Neural cell (in vitro differentiated cells): Measurements from ENCODE around the gene OSBPL1A.
"Not testable (repeated sequence)": the region's sequence is repeated elsewhere in the genome, so short reads cannot be mapped to it uniquely, and the experiment has no call there.

Experiments
- EP300 ChIP-seq: fragments of 450-650 bp; conservative IDR thresholded peaks from 2 replicates; pipeline ENCODE4 v1.6.1; 2014; ENCODE audit warnings: antibody characterized with exemption, mild to moderate bottlenecking, moderate library complexity; ENCODE audit not compliant: poor library complexity, severe bottlenecking
- EZH2 ChIP-seq: fragments of 200-600, 300-800 bp; shearing (Covaris generic), sonication (generic); IDR thresholded peaks from 2 replicates; pipeline ENCODE4 v1.6.1; 2014; ENCODE audit warnings: antibody characterized with exemption, low read length, borderline replicate concordance, mild to moderate bottlenecking; ENCODE audit not compliant: insufficient read depth, poor library complexity, severe bottlenecking
- POLR2AphosphoS5 ChIP-seq: IDR thresholded peaks from 2 replicates; pipeline ENCODE4 v1.6.1; 2012
- RAD21 ChIP-seq: fragments of 450-650 bp; conservative IDR thresholded peaks from 2 replicates; pipeline ENCODE4 v1.6.1; 2014; ENCODE audit warnings: antibody characterized with exemption, mild to moderate bottlenecking, moderate library complexity
- SMC3 ChIP-seq: fragments of 450-650 bp; conservative IDR thresholded peaks from 2 replicates; pipeline ENCODE4 v1.6.1; 2014; ENCODE audit warnings: antibody characterized with exemption, mild to moderate bottlenecking, moderate library complexity; ENCODE audit not compliant: poor library complexity
- TF ChIP-seq, protein P1 (sequence below): fragments of 450-650 bp; IDR thresholded peaks from 2 replicates; pipeline ENCODE4 v1.5.1; 2014; ENCODE audit warnings: antibody characterized with exemption, mild to moderate bottlenecking, moderate library complexity; ENCODE audit not compliant: poor library complexity, severe bottlenecking
- TF ChIP-seq, protein P2 (sequence below): IDR thresholded peaks from 2 replicates; pipeline ENCODE4 v1.6.1; 2012; ENCODE audit warnings: borderline replicate concordance

DNA sequence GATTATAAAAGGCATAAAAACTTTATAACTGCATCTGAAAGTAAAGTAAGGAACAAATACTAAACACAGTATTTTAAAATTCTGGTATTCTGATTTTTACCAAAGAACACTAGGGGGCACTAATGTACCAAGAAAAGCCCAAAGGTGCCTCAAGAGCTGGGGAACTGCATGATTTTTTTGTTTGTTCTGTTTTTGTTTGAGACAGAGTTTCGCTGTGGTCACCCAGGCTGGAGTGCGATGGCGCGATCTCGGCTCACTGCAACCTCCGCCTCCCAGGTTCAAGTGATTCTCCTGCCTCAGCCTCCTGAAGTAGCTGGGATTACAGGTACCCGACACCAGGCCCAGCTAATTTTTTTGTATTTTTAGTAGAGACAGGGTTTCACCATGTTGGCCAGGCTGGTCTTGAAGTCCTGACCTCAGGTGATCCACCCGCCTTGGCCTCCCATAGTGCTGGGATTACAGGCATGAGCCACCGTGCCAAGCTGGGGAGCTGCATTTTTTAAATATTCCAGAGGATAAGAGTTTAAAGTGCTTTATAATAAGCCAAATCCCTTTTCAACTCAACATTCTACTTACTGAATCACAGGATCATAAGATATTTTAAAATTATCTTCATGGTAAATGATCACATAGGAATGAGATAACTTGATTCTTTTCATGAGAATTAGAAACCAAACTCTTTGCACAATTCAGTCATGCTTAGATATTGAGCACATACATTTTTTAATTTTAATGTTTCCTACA, 37.7 kb downstream of the OSBPL1A start:
- TF ChIP-seq, protein P1, sequence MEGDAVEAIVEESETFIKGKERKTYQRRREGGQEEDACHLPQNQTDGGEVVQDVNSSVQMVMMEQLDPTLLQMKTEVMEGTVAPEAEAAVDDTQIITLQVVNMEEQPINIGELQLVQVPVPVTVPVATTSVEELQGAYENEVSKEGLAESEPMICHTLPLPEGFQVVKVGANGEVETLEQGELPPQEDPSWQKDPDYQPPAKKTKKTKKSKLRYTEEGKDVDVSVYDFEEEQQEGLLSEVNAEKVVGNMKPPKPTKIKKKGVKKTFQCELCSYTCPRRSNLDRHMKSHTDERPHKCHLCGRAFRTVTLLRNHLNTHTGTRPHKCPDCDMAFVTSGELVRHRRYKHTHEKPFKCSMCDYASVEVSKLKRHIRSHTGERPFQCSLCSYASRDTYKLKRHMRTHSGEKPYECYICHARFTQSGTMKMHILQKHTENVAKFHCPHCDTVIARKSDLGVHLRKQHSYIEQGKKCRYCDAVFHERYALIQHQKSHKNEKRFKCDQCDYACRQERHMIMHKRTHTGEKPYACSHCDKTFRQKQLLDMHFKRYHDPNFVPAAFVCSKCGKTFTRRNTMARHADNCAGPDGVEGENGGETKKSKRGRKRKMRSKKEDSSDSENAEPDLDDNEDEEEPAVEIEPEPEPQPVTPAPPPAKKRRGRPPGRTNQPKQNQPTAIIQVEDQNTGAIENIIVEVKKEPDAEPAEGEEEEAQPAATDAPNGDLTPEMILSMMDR = peak; percentile 74
- not testable (repeated sequence) for TF ChIP-seq POLR2AphosphoS5, EZH2, EP300
- TF ChIP-seq, protein P2, sequence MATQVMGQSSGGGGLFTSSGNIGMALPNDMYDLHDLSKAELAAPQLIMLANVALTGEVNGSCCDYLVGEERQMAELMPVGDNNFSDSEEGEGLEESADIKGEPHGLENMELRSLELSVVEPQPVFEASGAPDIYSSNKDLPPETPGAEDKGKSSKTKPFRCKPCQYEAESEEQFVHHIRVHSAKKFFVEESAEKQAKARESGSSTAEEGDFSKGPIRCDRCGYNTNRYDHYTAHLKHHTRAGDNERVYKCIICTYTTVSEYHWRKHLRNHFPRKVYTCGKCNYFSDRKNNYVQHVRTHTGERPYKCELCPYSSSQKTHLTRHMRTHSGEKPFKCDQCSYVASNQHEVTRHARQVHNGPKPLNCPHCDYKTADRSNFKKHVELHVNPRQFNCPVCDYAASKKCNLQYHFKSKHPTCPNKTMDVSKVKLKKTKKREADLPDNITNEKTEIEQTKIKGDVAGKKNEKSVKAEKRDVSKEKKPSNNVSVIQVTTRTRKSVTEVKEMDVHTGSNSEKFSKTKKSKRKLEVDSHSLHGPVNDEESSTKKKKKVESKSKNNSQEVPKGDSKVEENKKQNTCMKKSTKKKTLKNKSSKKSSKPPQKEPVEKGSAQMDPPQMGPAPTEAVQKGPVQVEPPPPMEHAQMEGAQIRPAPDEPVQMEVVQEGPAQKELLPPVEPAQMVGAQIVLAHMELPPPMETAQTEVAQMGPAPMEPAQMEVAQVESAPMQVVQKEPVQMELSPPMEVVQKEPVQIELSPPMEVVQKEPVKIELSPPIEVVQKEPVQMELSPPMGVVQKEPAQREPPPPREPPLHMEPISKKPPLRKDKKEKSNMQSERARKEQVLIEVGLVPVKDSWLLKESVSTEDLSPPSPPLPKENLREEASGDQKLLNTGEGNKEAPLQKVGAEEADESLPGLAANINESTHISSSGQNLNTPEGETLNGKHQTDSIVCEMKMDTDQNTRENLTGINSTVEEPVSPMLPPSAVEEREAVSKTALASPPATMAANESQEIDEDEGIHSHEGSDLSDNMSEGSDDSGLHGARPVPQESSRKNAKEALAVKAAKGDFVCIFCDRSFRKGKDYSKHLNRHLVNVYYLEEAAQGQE = not testable (repeated sequence)
- TF ChIP-seq RAD21 (peak; percentile 77), SMC3 (peak; percentile 71)
